ENCODE results near the gene TRIAP1.
"Not testable (repeated sequence)": the region's sequence is repeated elsewhere in the genome, so short reads cannot be mapped to it uniquely, and the experiment has no call there.

TRIAP1 gene

GRCh38 chr12:120468821-120469449 is 22.8 kb upstream of the TRIAP1 start:
- DNase-seq: no peak

- peak; percentile 78 to 81 for DNase-seq
Observed at GRCh38 chr12:120468325-120468820, 22.2 kb upstream of the TRIAP1 start.

GRCh38 chr12:120467439-120467838 is 21.3 kb upstream of the TRIAP1 start:
- DNase-seq: no peak

- DNase-seq: peak; percentile 53 to 55
Observed at GRCh38 chr12:120466560-120467315, 20.6 kb upstream of the TRIAP1 start.

- no peak for DNase-seq
Observed at GRCh38 chr12:120465756-120466155, 19.6 kb upstream of the TRIAP1 start.

GRCh38 chr12:120463712-120464111 is 17.5 kb upstream of the TRIAP1 start:
- DNase-seq: no peak

GRCh38 chr12:120462099-120462640 is 16.0 kb upstream of the TRIAP1 start:
- DNase-seq: no peak

GRCh38 chr12:120460157-120460556 is 14.0 kb upstream of the TRIAP1 start:
- DNase-seq: no peak

GRCh38 chr12:120457133-120457532 is 10.9 kb upstream of the TRIAP1 start:
- DNase-seq: peak; percentile 9 to 13

GRCh38 chr12:120455302-120455701 is 9.1 kb upstream of the TRIAP1 start:
- no peak for DNase-seq

GRCh38 chr12:120453977-120454376 is 7.8 kb upstream of the TRIAP1 start:
- DNase-seq: peak; percentile 63 to 77

- no peak for DNase-seq
Observed at GRCh38 chr12:120453060-120453750, 7.0 kb upstream of the TRIAP1 start.

GRCh38 chr12:120452524-120452923 is 6.3 kb upstream of the TRIAP1 start:
- peak; percentile 4 to 7 for DNase-seq

- DNase-seq: no peak
Observed at GRCh38 chr12:120447992-120448391, 1.8 kb upstream of the TRIAP1 start.

GRCh38 chr12:120446844-120447178 is 627 bp upstream of the TRIAP1 start:
- DNase-seq: not testable (repeated sequence)

- DNase-seq: no peak
Observed at GRCh38 chr12:120444676-120445075, 1.5 kb downstream of the TRIAP1 start.

GRCh38 chr12:120439646-120440247 is 6.4 kb downstream of the TRIAP1 start:
- DNase-seq: peak; percentile 44 to 63

- no peak for DNase-seq
Observed at GRCh38 chr12:120438495-120439198, 7.5 kb downstream of the TRIAP1 start.

- DNase-seq: peak; percentile 98 to 99
Observed at GRCh38 chr12:120437735-120438494, 8.3 kb downstream of the TRIAP1 start, which contains the start of gene COX6A1. Gene COX6A1, plus strand, starts transcription at chr12:120438113. Its CDS starts 14 bp downstream, at chr12:120438127.

- DNase-seq: no peak
Observed at GRCh38 chr12:120432772-120433525, 13.2 kb downstream of the TRIAP1 start.

- DNase-seq: no peak
Observed at GRCh38 chr12:120429368-120429767, 16.8 kb downstream of the TRIAP1 start.

Measured in AML-193 (cell line).